Neuronal stem cell (in vitro differentiated cells): Measurements from ENCODE around the gene SRXN1.

Experiments used
- DNase-seq: peaks from one replicate; pipeline ENCODE4 v3.0.0-alpha.2; 2013; ENCODE audit warnings: low spot score
- H2AFZ ChIP-seq: one replicate; pipeline ENCODE4 v1.6.1; 2013; ENCODE audit warnings: mild to moderate bottlenecking, low read length, inconsistent platforms
- H2AK5ac ChIP-seq: 2 replicates; pipeline ENCODE4 v1.6.1; 2013; ENCODE audit warnings: low read depth, mild to moderate bottlenecking, inconsistent platforms, low read length, moderate library complexity, mixed read lengths
- H2BK120ac ChIP-seq: 2 replicates; pipeline ENCODE4 v1.6.1; 2013; ENCODE audit warnings: low read depth, mild to moderate bottlenecking, inconsistent platforms, low read length, moderate library complexity, mixed read lengths
- H2BK12ac ChIP-seq: one replicate; pipeline ENCODE4 v1.6.1; 2013; ENCODE audit warnings: low read length, inconsistent platforms
- H2BK15ac ChIP-seq: 2 replicates; pipeline ENCODE4 v1.6.1; 2013; ENCODE audit warnings: mild to moderate bottlenecking, low read length, inconsistent platforms, mixed read lengths
- H2BK5ac ChIP-seq: one replicate; pipeline ENCODE4 v1.6.1; 2013; ENCODE audit warnings: inconsistent platforms, mild to moderate bottlenecking, low read length, moderate library complexity
- H3K14ac ChIP-seq: one replicate; pipeline ENCODE4 v1.6.1; 2013; ENCODE audit warnings: low read length, inconsistent platforms
- H3K18ac ChIP-seq: 2 replicates; pipeline ENCODE4 v1.6.1; 2013; ENCODE audit warnings: low read length, inconsistent platforms
- H3K23ac ChIP-seq: 2 replicates; pipeline ENCODE4 v1.6.1; 2013; ENCODE audit warnings: low read depth, mild to moderate bottlenecking, mixed read lengths, low read length, inconsistent platforms; ENCODE audit not compliant: poor library complexity
- H3K27ac ChIP-seq: replicated peaks from 3 replicates; pipeline ENCODE4 v1.5.1; 2013; ENCODE audit warnings: low read length, inconsistent platforms
- H3K27me3 ChIP-seq, 3 experiments: 2 replicates each; pipeline ENCODE4 v1.6.1; 2013; ENCODE audit warnings: low read length in 3 of 3, mild to moderate bottlenecking in 2 of 3, inconsistent platforms in 1 of 3, low read depth in 1 of 3, mixed read lengths in 1 of 3, moderate library complexity in 1 of 3; ENCODE audit not compliant: control insufficient read depth in 3 of 3, insufficient read depth in 3 of 3
- H3K36me3 ChIP-seq, 2 donors: replicated peaks in 1 of 2; 2 replicates each; pipeline ENCODE4 v1.6.1; 2013; ENCODE audit warnings: low read length in 2 of 2; ENCODE audit not compliant: control insufficient read depth in 2 of 2, insufficient read depth in 2 of 2
- H3K4ac ChIP-seq: 2 replicates; pipeline ENCODE4 v1.6.1; 2013; ENCODE audit warnings: inconsistent platforms, mild to moderate bottlenecking, low read length, moderate library complexity
- H3K4me1 ChIP-seq, 2 donors: 1 replicate in 1 of 2; 2 replicates in 1 of 2; pipeline ENCODE4 v1.6.1; 2013; ENCODE audit warnings: low read length in 2 of 2, low read depth in 1 of 2; ENCODE audit not compliant: control insufficient read depth in 2 of 2, insufficient read depth in 1 of 2
- H3K4me2 ChIP-seq: one replicate; pipeline ENCODE4 v1.6.1; 2013; ENCODE audit warnings: mild to moderate bottlenecking, low read length, inconsistent platforms; ENCODE audit not compliant: insufficient read depth, poor library complexity, severe bottlenecking
- H3K4me3 ChIP-seq, 2 donors: 2 replicates each; pipeline ENCODE4 v1.5.1; 2013; ENCODE audit warnings: low read length in 2 of 2, mild to moderate bottlenecking in 2 of 2, inconsistent platforms in 1 of 2, moderate library complexity in 1 of 2
- H3K79me1 ChIP-seq: one replicate; pipeline ENCODE4 v1.6.1; 2013; ENCODE audit warnings: low read depth, mild to moderate bottlenecking, inconsistent platforms, low read length, moderate library complexity
- H3K9ac ChIP-seq: one replicate; pipeline ENCODE4 v1.6.1; 2013; ENCODE audit warnings: mild to moderate bottlenecking, low read depth, low read length, inconsistent platforms; ENCODE audit not compliant: poor library complexity
- H3K9me3 ChIP-seq, 2 donors: replicated peaks in 1 of 2; 2 replicates each; pipeline versions ENCODE3 to v1.6.1; 2013; ENCODE audit warnings: low read length in 2 of 2, mild to moderate bottlenecking in 2 of 2, inconsistent platforms in 1 of 2, low read depth in 1 of 2, mixed read lengths in 1 of 2, moderate library complexity in 1 of 2; ENCODE audit not compliant: control insufficient read depth in 2 of 2, insufficient read depth in 1 of 2
- H4K8ac ChIP-seq: one replicate; pipeline ENCODE4 v1.6.1; 2013; ENCODE audit warnings: low read depth, mild to moderate bottlenecking, inconsistent platforms, low read length, moderate library complexity
- H4K91ac ChIP-seq: one replicate; pipeline ENCODE4 v1.6.1; 2013; ENCODE audit warnings: low read length, low read depth, mild to moderate bottlenecking, inconsistent platforms; ENCODE audit not compliant: poor library complexity
- WGBS, 2 donors: extraction: QIAGEN DNeasy Blood & Tissue Kit; methylation state at CpG; one replicate each; pipeline ENCODE4 v1.1.7; 2013; ENCODE audit warnings: missing lambda C conversion rate in 2 of 2, mixed read lengths in 1 of 2; ENCODE audit not compliant: insufficient read length in 2 of 2, insufficient replicate concordance in 1 of 2; ENCODE audit errors: extremely low coverage in 2 of 2; 5-methylcytosine and 5-hydroxymethylcytosine counted together

Gene SRXN1

DNA sequence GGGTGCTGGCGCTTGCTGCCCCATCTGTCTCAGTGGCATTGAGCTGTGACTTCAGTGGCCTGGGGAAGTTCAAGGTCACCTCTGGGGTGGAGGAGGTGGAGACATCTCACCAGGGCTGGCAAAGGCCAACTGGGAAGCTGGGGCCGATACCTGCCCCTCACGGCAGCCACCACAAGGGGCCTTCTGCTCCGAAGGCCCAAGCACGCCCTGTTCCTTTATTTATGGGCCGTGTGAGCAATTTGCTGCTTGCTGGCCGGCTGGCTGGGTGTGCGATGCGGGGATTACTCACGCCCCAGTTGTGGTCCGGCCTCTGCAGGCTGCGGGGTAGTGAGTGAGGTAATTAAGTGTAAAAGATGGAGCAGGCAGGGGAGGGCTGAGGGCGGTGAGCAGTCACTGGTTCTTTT lies 35.8 kb upstream of the SRXN1 start:
- Histone ChIP-seq H3K79me1 (no peaks in the 10 kb centered on the region), H3K14ac (no peak overlapping the region), H3K27me3 (peaks cover 0 to 34% (median 8%) of the 10 kb centered on the region in 3 experiments), H3K9ac (peak overlapping the region; percentile 47), H3K18ac (peak overlapping the region; percentile 72), H3K27ac (no peak overlapping the region), H4K8ac (no peak overlapping the region), H2BK12ac (no peak overlapping the region), H2BK15ac (no peak overlapping the region), H3K23ac (no peak overlapping the region), H2AFZ (peak overlapping the region; percentile 4), H3K4me1 (peaks cover 0 to 13% of the 10 kb centered on the region in 2 donors), H3K4me2 (peak overlapping the region; percentile 29), H3K4me3 (no peak overlapping the region), H3K36me3 (no peaks in the 10 kb centered on the region), H2BK120ac (no peak overlapping the region), H2AK5ac (no peak overlapping the region), H3K9me3 (no peaks in the 10 kb centered on the region), H3K4ac (no peak overlapping the region), H4K91ac (no peak overlapping the region), H2BK5ac (no peak overlapping the region)
- DNase-seq = peak; percentile 81
- WGBS, 2 donors = no CpG with 5 or more reads among the region's 13 CpGs

DNA sequence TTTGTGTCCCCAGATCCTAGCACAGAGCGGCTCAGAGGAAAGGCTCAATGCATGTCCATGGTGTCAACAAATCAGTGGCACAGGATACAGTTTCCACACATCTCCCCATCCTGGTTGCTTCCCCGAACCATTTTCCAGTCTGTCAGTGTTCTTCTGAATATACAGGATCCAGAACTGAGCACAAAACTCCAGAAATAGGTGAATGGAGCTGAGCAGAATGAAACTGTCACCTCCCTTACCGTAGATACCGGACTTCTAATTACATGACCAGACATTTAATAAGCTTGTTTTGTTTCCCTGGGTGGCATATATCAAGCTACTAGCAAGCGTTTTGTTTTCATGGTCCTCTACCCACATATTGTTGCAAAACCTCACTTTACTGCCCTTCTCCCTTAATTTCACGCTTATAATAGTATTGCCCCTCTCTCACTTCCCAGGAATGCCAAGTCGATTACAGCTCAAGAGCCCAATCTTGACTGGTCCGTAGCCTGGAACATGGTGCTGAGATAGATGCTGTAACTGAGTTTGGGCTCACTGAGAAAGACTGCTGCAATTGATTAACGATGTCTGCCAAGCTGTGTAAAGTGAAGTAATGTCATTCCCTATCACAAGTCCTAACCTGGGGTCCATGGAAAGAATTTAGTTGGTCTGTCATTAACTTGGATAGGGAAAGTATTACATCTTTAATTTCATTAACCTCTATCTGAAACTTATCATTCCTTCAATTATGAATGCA lies 34.6 kb upstream of the SRXN1 start:
- H4K8ac ChIP-seq = no peak overlapping the region
- DNase-seq = no peak
- H3K14ac ChIP-seq = no peak overlapping the region
- no peak overlapping the region for H2BK12ac ChIP-seq
- no peaks in the 10 kb centered on the region for H3K9me3 ChIP-seq
- H3K18ac ChIP-seq = no peak overlapping the region
- peaks cover 0 to 13% of the 10 kb centered on the region in 2 donors for H3K4me1 ChIP-seq
- no peak overlapping the region for H3K23ac ChIP-seq
- no peak overlapping the region for H2AFZ ChIP-seq
- H4K91ac ChIP-seq = no peak overlapping the region
- WGBS, 2 donors = no CpG with 5 or more reads among the region's 9 CpGs
- no peaks in the 10 kb centered on the region for H3K36me3 ChIP-seq
- no peak overlapping the region for H3K27ac ChIP-seq
- H2BK120ac ChIP-seq = no peak overlapping the region
- H3K4me3 ChIP-seq = no peak overlapping the region
- no peak overlapping the region for H2AK5ac ChIP-seq
- H2BK15ac ChIP-seq = no peak overlapping the region
- H2BK5ac ChIP-seq = no peak overlapping the region
- H3K27me3 ChIP-seq = peaks cover 0 to 34% (median 8%) of the 10 kb centered on the region in 3 experiments
- no peaks in the 10 kb centered on the region for H3K79me1 ChIP-seq
- no peak overlapping the region for H3K4ac ChIP-seq
- no peak overlapping the region for H3K4me2 ChIP-seq
- H3K9ac ChIP-seq = no peak overlapping the region

DNA sequence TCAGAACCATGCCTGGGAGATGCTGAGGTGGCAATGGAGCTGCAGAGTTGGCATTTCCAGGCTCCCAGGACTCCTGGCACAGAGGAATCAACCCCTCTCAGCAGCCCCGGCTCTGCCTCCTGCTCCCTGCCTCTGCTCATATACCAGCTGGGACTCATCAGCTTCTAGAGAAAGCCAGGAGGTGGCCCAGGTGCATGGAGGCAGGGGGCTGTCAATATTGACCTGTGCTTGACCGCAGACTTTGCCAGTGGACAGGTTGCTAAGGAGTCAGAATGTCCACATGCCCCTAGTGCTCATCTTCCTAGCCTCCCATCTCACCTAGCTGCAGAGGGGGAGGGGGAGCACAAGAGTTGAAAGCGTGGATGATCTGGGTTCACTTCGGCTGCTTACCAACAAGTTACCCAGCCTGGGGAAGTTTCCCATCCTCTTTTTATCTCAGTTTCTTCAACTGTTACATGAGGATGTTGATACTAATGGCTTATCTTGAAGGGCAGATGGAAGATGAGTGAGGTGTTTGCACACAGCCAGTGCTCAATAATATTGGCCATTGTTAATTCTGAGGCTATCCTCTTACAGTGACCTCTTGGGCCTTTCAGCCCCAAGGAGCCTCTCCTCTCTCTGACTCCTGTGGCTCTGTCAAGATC lies 31.8 kb upstream of the SRXN1 start:
- H3K36me3 ChIP-seq = no peaks in the 10 kb centered on the region
- peaks cover 0 to 32% (median 8%) of the 10 kb centered on the region in 3 experiments for H3K27me3 ChIP-seq
- no peak overlapping the region for H2BK12ac ChIP-seq
- WGBS, 2 donors = no CpG with 5 or more reads among the region's 4 CpGs
- H2BK5ac ChIP-seq = no peak overlapping the region
- H3K79me1 ChIP-seq = no peaks in the 10 kb centered on the region
- no peak overlapping the region for H3K4me2 ChIP-seq
- H4K8ac ChIP-seq = no peak overlapping the region
- H3K27ac ChIP-seq = no peak overlapping the region
- no peak overlapping the region for H3K9ac ChIP-seq
- H3K23ac ChIP-seq = no peak overlapping the region
- H2AK5ac ChIP-seq = no peak overlapping the region
- no peak for DNase-seq
- H4K91ac ChIP-seq = no peak overlapping the region
- no peaks in the 10 kb centered on the region for H3K9me3 ChIP-seq
- H3K4ac ChIP-seq = no peak overlapping the region
- H3K18ac ChIP-seq = no peak overlapping the region
- H2BK15ac ChIP-seq = no peak overlapping the region
- peaks cover 0 to 13% of the 10 kb centered on the region in 2 donors for H3K4me1 ChIP-seq
- H3K4me3 ChIP-seq = no peak overlapping the region
- H2BK120ac ChIP-seq = no peak overlapping the region
- no peak overlapping the region for H2AFZ ChIP-seq
- no peak overlapping the region for H3K14ac ChIP-seq

DNA sequence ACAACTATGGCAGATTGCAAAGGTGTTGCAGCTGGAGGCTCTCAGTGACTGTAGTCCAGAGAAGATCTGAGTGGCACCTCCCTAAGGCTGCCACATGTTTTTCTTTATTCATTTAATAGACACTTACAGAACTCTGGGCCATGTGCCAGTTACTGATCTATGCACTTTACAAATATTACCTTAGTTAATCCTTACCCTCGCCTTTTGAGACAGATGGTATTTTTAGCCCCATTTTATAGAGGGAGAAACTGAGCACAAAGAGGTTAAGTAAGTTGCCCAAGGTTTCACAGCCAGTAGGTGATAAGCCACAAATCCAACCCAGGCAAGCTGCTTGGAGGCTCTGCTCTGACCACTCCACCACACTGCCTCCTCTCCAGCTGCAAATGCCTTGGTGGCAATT lies 29.1 kb upstream of the SRXN1 start:
- H3K36me3 ChIP-seq = no peaks in the 10 kb centered on the region
- H3K23ac ChIP-seq = no peak overlapping the region
- no peak overlapping the region for H2BK15ac ChIP-seq
- DNase-seq = no peak
- no peak overlapping the region for H3K14ac ChIP-seq
- peaks cover 0 to 28% (median 3%) of the 10 kb centered on the region in 3 experiments for H3K27me3 ChIP-seq
- H3K4me1 ChIP-seq = no peaks in the 10 kb centered on the region
- H3K18ac ChIP-seq = no peak overlapping the region
- no peak overlapping the region for H2AK5ac ChIP-seq
- H3K4me2 ChIP-seq = no peak overlapping the region
- H2BK120ac ChIP-seq = no peak overlapping the region
- no CpG with 5 or more reads among the region's 1 CpG for WGBS, 2 donors
- no peak overlapping the region for H2BK5ac ChIP-seq
- H2AFZ ChIP-seq = no peak overlapping the region
- H3K9me3 ChIP-seq = no peaks in the 10 kb centered on the region
- no peak overlapping the region for H3K4me3 ChIP-seq
- H3K9ac ChIP-seq = no peak overlapping the region
- no peaks in the 10 kb centered on the region for H3K79me1 ChIP-seq
- H3K4ac ChIP-seq = no peak overlapping the region
- no peak overlapping the region for H2BK12ac ChIP-seq
- no peak overlapping the region for H3K27ac ChIP-seq
- H4K91ac ChIP-seq = no peak overlapping the region
- no peak overlapping the region for H4K8ac ChIP-seq
